Activated CD8-positive, alpha-beta memory T cell treated with anti-CD3 and anti-CD28 coated beads, Interleukin-2, amount 50 U/mL, for 24 hours (primary cell): ENCODE measurements around the gene TULP4.

Experiments used
- DNase-seq: peaks from one replicate; pipeline ENCODE4 v3.0.0-alpha.2; 2020; ENCODE audit errors: extremely low read depth

The TULP4 gene

GRCh38 chr6:158558415-158559306 is 246.4 kb downstream of the TULP4 start:
- no peak for DNase-seq

GRCh38 chr6:158559338-158559894 is 247.2 kb downstream of the TULP4 start:
- DNase-seq = no peak

GRCh38 chr6:158559895-158560835 is 247.9 kb downstream of the TULP4 start, which contains the start of gene TMEM181:
Gene TMEM181 (plus strand): TSS chr6:158560091. CDS start chr6:158560225, 134 bp downstream.
- peak; percentile 57 for DNase-seq

- DNase-seq = no peak
Measured at GRCh38 chr6:158560836-158561320, 248.6 kb downstream of the TULP4 start.
